ENCODE results near the gene B3GAT3. TPM values are rescaled to one million over a fixed set of nuclear protein-coding genes. Genes with fewer than 3 reads are reported as not detected.

The B3GAT3 gene
- total RNA-seq, 1 experiment from 2014 or later: 65.8 TPM

Small RNA genes within 50 kb of the gene (microRNA-seq; reads per million reads assigned to microRNA genes)
- not detected for gene MIR6747 (ENCODE audit: unreplicated experiment)

Other genes with a start within 250 kb of the B3GAT3 start
- gene SCGB1A1, start 203.0 kb downstream of the B3GAT3 start, total RNA-seq (2014; rRNA removed): not detected in 2 replicates
- gene AHNAK, start 75.2 kb downstream of the B3GAT3 start, total RNA-seq (2014; rRNA removed): 287 and 383 TPM in 2 replicates
- gene EEF1G, start 48.1 kb downstream of the B3GAT3 start, total RNA-seq (2014; rRNA removed): 1,577 and 1,815 TPM in 2 replicates
- 17.8 and 20.6 TPM in 2 replicates for gene TUT1, start 30.5 kb downstream of the B3GAT3 start, total RNA-seq (2014; rRNA removed)
- 193 and 259 TPM in 2 replicates for gene MTA2, start 20.1 kb downstream of the B3GAT3 start, total RNA-seq (2014; rRNA removed)
- gene EML3, start 9.2 kb downstream of the B3GAT3 start, total RNA-seq (2014; rRNA removed): 32.8 and 50.6 TPM in 2 replicates
- gene ROM1, start 8.7 kb downstream of the B3GAT3 start, total RNA-seq (2014; rRNA removed): 5.8 and 13.9 TPM in 2 replicates
- gene GANAB, start 24.6 kb upstream of the B3GAT3 start, total RNA-seq (2014; rRNA removed): 274 and 290 TPM in 2 replicates
- 31.0 and 32.5 TPM in 2 replicates for gene INTS5, start 31.3 kb upstream of the B3GAT3 start, total RNA-seq (2014; rRNA removed)
- 236 and 302 TPM in 2 replicates for gene C11orf98, start 43.2 kb upstream of the B3GAT3 start, total RNA-seq (2014; rRNA removed)
- gene CSKMT, start 43.3 kb upstream of the B3GAT3 start, total RNA-seq (2014; rRNA removed): 12.9 and 16.3 TPM in 2 replicates
- 83.6 and 95.6 TPM in 2 replicates for gene UQCC3, start 49.7 kb upstream of the B3GAT3 start, total RNA-seq (2014; rRNA removed)
- gene LBHD1, start 50.3 kb upstream of the B3GAT3 start, total RNA-seq (2014; rRNA removed): 4.7 and 9.7 TPM in 2 replicates
- 190 and 311 TPM in 2 replicates for gene UBXN1, start 57.1 kb upstream of the B3GAT3 start, total RNA-seq (2014; rRNA removed)
- gene LRRN4CL, start 67.5 kb upstream of the B3GAT3 start, total RNA-seq (2014; rRNA removed): 0.51 and 0.86 TPM in 2 replicates
- gene BSCL2, start 85.4 kb upstream of the B3GAT3 start, total RNA-seq (2014; rRNA removed): 65.7 and 73.4 TPM in 2 replicates
- not detected in 2 replicates for gene GNG3, start 85.7 kb upstream of the B3GAT3 start, total RNA-seq (2014; rRNA removed)
- 15.5 and 25.4 TPM in 2 replicates for gene HNRNPUL2, start 105.5 kb upstream of the B3GAT3 start, total RNA-seq (2014; rRNA removed)
- gene TTC9C, start 106.5 kb upstream of the B3GAT3 start, total RNA-seq (2014; rRNA removed): 26.1 and 37.4 TPM in 2 replicates
- gene ZBTB3, start 132.2 kb upstream of the B3GAT3 start, total RNA-seq (2014; rRNA removed): 2.2 and 3.3 TPM in 2 replicates
- gene POLR2G, start 139.6 kb upstream of the B3GAT3 start, total RNA-seq (2014; rRNA removed): 208 and 230 TPM in 2 replicates
- gene TAF6L, start 149.4 kb upstream of the B3GAT3 start, total RNA-seq (2014; rRNA removed): 40.2 and 43.9 TPM in 2 replicates
- gene TMEM179B, start 165.4 kb upstream of the B3GAT3 start, total RNA-seq (2014; rRNA removed): 80.2 and 86.7 TPM in 2 replicates
- 37.5 and 49.6 TPM in 2 replicates for gene TMEM223, start 170.0 kb upstream of the B3GAT3 start, total RNA-seq (2014; rRNA removed)
- 33.1 and 33.2 TPM in 2 replicates for gene NXF1, start 183.5 kb upstream of the B3GAT3 start, total RNA-seq (2014; rRNA removed)
- 41.4 and 48.2 TPM in 2 replicates for gene STX5, start 210.1 kb upstream of the B3GAT3 start, total RNA-seq (2014; rRNA removed)
- gene TEX54, start 210.9 kb upstream of the B3GAT3 start, total RNA-seq (2014; rRNA removed): not detected in 2 replicates
- 217 and 222 TPM in 2 replicates for gene WDR74, start 217.6 kb upstream of the B3GAT3 start, total RNA-seq (2014; rRNA removed)

All from PC-3 (cell line).